OCI-LY3 (cell line): Measurements from ENCODE around the gene LOXL1.

Source experiments
- H2AFZ ChIP-seq: fragments of 200-600, 300-600 bp; shearing (Covaris generic); 2 replicates; pipeline ENCODE4 v1.6.0; 2014; ENCODE audit warnings: antibody characterized with exemption, low read depth, low read length
- H3K27ac ChIP-seq: fragments of 200-600, 300-600 bp; sonication (generic); 2 replicates; pipeline ENCODE4 v1.5.1; 2014; ENCODE audit warnings: mild to moderate bottlenecking, low read length, moderate library complexity, mixed read lengths
- H3K27me3 ChIP-seq: fragments of 200-600, 300-600 bp; sonication (generic); 2 replicates; pipeline ENCODE4 v1.6.1; 2014; ENCODE audit warnings: low read depth, low read length, mixed read lengths
- H3K36me3 ChIP-seq: fragments of 200-600, 300-600 bp; sonication (generic); replicated peaks from 2 replicates; pipeline ENCODE3; 2014; ENCODE audit warnings: low read depth, low read length, mixed read lengths
- H3K4me1 ChIP-seq: fragments of 300-600, 200-600 bp; sonication (generic); 2 replicates; pipeline ENCODE4 v1.6.1; 2014; ENCODE audit warnings: low read length, mixed read lengths
- H3K4me2 ChIP-seq: fragments of 200-600, 300-600 bp; sonication (generic); 2 replicates; pipeline ENCODE4 v1.6.1; 2014; ENCODE audit warnings: low read length, mixed read lengths
- H3K4me3 ChIP-seq: fragments of 300-600, 200-600 bp; sonication (generic); 2 replicates; pipeline ENCODE4 v1.5.1; 2014; ENCODE audit warnings: antibody characterized with exemption, mild to moderate bottlenecking, low read length, moderate library complexity
- H3K79me2 ChIP-seq: fragments of 300-600, 200-600 bp; shearing (Covaris generic); 2 replicates; pipeline ENCODE4 v1.6.1; 2014; ENCODE audit warnings: mild to moderate bottlenecking, low read length, mixed read lengths
- H3K9ac ChIP-seq: fragments of 300-600, 200-600 bp; shearing (Covaris generic); 2 replicates; pipeline ENCODE4 v1.6.0; 2014; ENCODE audit warnings: mild to moderate bottlenecking, low read length, moderate library complexity
- H3K9me3 ChIP-seq: fragments of 200-600, 300-600 bp; shearing (Covaris generic); 2 replicates; pipeline ENCODE4 v1.6.1; 2014; ENCODE audit warnings: low read length, mixed read lengths; ENCODE audit not compliant: insufficient read depth
- H4K20me1 ChIP-seq: fragments of 200-600, 300-600 bp; sonication (generic); 2 replicates; pipeline ENCODE4 v1.6.1; 2016; ENCODE audit warnings: low read length, mixed read lengths; ENCODE audit not compliant: insufficient read depth
- EZH2phosphoT487 ChIP-seq: fragments of 200-600 bp; shearing (Covaris generic); IDR thresholded peaks from 2 replicates; pipeline ENCODE4 v1.6.1; 2018; ENCODE audit warnings: antibody characterized with exemption, mixed run types, low read depth
- TF ChIP-seq, protein P1 (sequence below): fragments of 200-600, 300-600 bp; sonication (generic); IDR thresholded peaks from 2 replicates; pipeline ENCODE4 v1.5.1; 2014; ENCODE audit warnings: antibody characterized with exemption, low read length, low read depth

LOXL1 gene

GRCh38 chr15:73888224-73889041, 37.8 kb upstream of the LOXL1 start:
- H3K79me2 ChIP-seq = no peaks in the 10 kb centered on the region
- no peaks in the 10 kb centered on the region for H3K9me3 ChIP-seq
- no peak overlapping the region for H3K27ac ChIP-seq
- H3K9ac ChIP-seq = no peak overlapping the region
- H2AFZ ChIP-seq = no peak overlapping the region
- no peak overlapping the region for H3K4me2 ChIP-seq
- TF ChIP-seq, protein P1, sequence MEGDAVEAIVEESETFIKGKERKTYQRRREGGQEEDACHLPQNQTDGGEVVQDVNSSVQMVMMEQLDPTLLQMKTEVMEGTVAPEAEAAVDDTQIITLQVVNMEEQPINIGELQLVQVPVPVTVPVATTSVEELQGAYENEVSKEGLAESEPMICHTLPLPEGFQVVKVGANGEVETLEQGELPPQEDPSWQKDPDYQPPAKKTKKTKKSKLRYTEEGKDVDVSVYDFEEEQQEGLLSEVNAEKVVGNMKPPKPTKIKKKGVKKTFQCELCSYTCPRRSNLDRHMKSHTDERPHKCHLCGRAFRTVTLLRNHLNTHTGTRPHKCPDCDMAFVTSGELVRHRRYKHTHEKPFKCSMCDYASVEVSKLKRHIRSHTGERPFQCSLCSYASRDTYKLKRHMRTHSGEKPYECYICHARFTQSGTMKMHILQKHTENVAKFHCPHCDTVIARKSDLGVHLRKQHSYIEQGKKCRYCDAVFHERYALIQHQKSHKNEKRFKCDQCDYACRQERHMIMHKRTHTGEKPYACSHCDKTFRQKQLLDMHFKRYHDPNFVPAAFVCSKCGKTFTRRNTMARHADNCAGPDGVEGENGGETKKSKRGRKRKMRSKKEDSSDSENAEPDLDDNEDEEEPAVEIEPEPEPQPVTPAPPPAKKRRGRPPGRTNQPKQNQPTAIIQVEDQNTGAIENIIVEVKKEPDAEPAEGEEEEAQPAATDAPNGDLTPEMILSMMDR = no peak
- TF ChIP-seq EZH2phosphoT487 = no peak
- H3K4me3 ChIP-seq = no peak overlapping the region
- H3K27me3 ChIP-seq = peaks cover 37% of the 10 kb centered on the region
- H3K36me3 ChIP-seq = no peaks in the 10 kb centered on the region
- H3K4me1 ChIP-seq = peaks cover 9% of the 10 kb centered on the region
- no peaks in the 10 kb centered on the region for H4K20me1 ChIP-seq

DNA sequence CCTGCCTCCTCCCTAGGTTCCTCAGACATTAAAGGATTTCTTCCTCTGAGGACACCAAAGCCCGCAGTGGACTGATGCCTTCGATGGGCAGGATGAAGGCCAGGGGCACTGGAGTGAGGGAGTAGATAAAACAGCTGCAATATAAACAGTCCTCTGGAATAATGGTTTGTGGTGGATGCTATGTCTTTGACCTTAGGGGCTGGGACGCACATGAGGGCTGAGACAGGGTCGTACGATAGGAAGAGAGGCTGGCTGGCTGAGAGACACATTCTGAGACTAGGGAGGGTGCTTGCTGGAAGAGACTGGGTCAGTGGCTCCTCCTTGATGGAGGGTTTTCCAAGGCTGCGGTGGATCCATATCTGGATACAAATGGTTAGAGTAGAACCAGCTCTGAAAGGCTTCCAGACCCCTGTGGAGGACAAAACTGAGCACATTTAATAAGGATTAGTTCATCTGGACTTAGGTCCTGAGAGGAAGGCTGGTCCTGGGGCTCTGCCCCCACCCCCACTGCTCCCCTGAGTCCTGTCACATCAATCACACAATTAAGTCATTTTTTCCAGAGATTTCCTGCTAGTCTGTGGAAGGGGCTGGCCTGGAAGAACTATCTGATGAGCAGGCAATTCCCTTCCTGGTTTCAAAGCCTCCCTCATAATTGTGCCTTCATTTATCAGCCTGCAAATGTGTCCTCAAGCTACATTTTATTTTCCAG, 37.1 kb upstream of the LOXL1 start:
- no peak overlapping the region for H2AFZ ChIP-seq
- H4K20me1 ChIP-seq = no peaks in the 10 kb centered on the region
- no peak overlapping the region for H3K4me2 ChIP-seq
- no peaks in the 10 kb centered on the region for H3K79me2 ChIP-seq
- H3K4me1 ChIP-seq = peaks cover 9% of the 10 kb centered on the region
- H3K9me3 ChIP-seq = no peaks in the 10 kb centered on the region
- no peak overlapping the region for H3K9ac ChIP-seq
- no peaks in the 10 kb centered on the region for H3K36me3 ChIP-seq
- TF ChIP-seq, protein P1 = no peak
- TF ChIP-seq EZH2phosphoT487 = no peak
- H3K4me3 ChIP-seq = no peak overlapping the region
- peaks cover 32% of the 10 kb centered on the region for H3K27me3 ChIP-seq
- H3K27ac ChIP-seq = no peak overlapping the region

- Histone ChIP-seq H4K20me1 (no peaks in the 10 kb centered on the region), H3K9me3 (no peaks in the 10 kb centered on the region), H2AFZ (no peak overlapping the region), H3K4me3 (no peak overlapping the region), H3K4me2 (no peak overlapping the region), H3K27ac (no peak overlapping the region), H3K79me2 (no peaks in the 10 kb centered on the region), H3K27me3 (peaks cover 32% of the 10 kb centered on the region), H3K9ac (no peak overlapping the region), H3K36me3 (no peaks in the 10 kb centered on the region), H3K4me1 (peaks cover 9% of the 10 kb centered on the region)
- TF ChIP-seq EZH2phosphoT487 = no peak
- TF ChIP-seq, protein P1 = no peak
Measured at GRCh38 chr15:73889762-73890124, 36.5 kb upstream of the LOXL1 start.
